ENCODE measurements around the gene CEP162. TPM values are rescaled to one million over a fixed set of nuclear protein-coding genes. Genes with fewer than 3 reads are reported as not detected.
A peak's percentile ranks its signal among the peaks of the same experiment; 100 is the strongest.

Gene CEP162, protein sequence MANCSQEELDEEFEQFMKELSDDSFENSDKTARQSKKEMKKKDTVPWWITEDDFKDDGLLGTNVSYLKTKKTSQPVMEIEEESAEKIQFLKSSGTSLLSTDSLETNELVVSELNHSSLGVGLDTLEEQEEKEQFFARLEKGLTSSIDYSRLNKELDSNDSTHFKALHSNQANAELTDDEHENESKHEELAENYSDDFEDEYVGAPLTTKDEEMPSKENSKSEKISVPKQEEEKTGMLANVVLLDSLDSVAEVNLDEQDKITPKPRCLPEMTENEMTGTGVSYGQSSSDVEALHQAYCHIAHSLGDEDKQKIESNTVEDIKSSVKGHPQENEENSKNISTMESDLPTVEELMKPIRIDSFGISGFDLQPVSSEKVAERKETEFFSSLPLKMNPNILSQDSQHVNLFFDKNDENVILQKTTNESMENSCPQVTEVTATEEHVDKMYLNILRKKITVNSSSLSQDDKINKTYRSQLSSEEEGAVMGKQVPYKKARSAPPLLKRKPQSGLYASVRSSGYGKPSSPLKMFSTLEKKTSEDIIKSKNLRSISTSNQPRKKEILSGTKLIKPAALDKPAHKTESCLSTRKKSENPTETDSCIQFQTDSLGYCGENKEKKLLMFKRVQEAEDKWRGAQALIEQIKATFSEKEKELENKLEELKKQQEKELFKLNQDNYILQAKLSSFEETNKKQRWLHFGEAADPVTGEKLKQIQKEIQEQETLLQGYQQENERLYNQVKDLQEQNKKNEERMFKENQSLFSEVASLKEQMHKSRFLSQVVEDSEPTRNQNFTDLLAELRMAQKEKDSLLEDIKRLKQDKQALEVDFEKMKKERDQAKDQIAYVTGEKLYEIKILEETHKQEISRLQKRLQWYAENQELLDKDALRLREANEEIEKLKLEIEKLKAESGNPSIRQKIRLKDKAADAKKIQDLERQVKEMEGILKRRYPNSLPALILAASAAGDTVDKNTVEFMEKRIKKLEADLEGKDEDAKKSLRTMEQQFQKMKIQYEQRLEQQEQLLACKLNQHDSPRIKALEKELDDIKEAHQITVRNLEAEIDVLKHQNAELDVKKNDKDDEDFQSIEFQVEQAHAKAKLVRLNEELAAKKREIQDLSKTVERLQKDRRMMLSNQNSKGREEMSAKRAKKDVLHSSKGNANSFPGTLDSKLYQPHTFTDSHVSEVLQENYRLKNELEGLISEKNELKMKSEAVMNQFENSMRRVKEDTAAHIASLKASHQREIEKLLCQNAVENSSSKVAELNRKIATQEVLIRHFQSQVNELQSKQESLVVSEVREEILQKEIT (N-terminal part only)
- 8.0 TPM for polyA plus RNA-seq (2013, experiment 1 of 2)
- polyA plus RNA-seq (2013, experiment 2 of 2): 8.2 TPM

GRCh38 chr6:84227434-84228197 lies at the start of gene CEP162:
TSS of gene CEP162 (minus strand) at chr6:84227643. CDS start at chr6:84226393, 1,250 bp downstream.
- H3K9me3 ChIP-seq (ENCODE audit: insufficient read depth, low read depth, low read length): no peaks in the 10 kb centered on the region
- H3K4me3 ChIP-seq (ENCODE audit: low read length): peak within 1 kb of the TSS; percentile 93
- WGBS: under 1% methylated on average over 40 of the region's 40 CpGs
- no peaks in the 10 kb centered on the region for H3K36me3 ChIP-seq (ENCODE audit: insufficient read depth, low read length)
- H3K27ac ChIP-seq (ENCODE audit: low read depth, low read length): peak within 1 kb of the TSS; percentile 41; the same call in 1 of the 2 replicates
- peaks cover 7% of the 10 kb centered on the region for H3K4me1 ChIP-seq (ENCODE audit: insufficient read depth, low read length)
- H3K27me3 ChIP-seq (ENCODE audit: insufficient read depth, low read length): peaks cover 34% of the 10 kb centered on the region; the same call in 1 of the 2 replicates
- peak within 1 kb of the TSS; percentile 70 for H3K9ac ChIP-seq (ENCODE audit: low read depth, low read length)

DNA sequence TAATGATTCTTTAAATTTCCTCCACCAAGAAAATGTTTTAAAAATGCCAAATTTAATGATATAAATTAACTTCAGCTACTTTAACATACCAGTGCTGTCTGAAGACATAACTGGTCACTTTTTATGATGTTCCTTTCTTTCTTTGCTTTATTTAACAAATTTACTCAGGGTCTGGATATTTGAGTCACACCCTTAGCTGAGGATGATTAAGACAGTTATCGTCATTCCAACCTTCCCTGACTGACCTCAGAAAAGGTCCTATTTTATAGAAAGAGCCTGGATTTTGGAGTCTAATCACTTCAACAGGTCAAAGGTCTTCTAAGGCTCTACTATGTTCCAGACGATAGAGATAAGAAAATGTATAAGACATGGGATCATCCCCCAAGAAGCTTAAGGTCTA lies 47.4 kb upstream of the CEP162 start:
- H3K27me3 ChIP-seq (ENCODE audit: insufficient read depth, low read length): no peaks in the 10 kb centered on the region
- H3K27ac ChIP-seq (ENCODE audit: low read depth, low read length): no peak overlapping the region
- no peak overlapping the region for H3K4me3 ChIP-seq (ENCODE audit: low read length)
- no peak overlapping the region for H3K9ac ChIP-seq (ENCODE audit: low read depth, low read length)
- H3K4me1 ChIP-seq (ENCODE audit: insufficient read depth, low read length): 0 out of 2 replicates have a peak, but pooled peaks cover 3% of the 10 kb centered on the region
- 90% methylated on average over 2 of the region's 2 CpGs for WGBS
- H3K9me3 ChIP-seq (ENCODE audit: insufficient read depth, low read depth, low read length): no peaks in the 10 kb centered on the region
- no peaks in the 10 kb centered on the region for H3K36me3 ChIP-seq (ENCODE audit: insufficient read depth, low read length)

DNA sequence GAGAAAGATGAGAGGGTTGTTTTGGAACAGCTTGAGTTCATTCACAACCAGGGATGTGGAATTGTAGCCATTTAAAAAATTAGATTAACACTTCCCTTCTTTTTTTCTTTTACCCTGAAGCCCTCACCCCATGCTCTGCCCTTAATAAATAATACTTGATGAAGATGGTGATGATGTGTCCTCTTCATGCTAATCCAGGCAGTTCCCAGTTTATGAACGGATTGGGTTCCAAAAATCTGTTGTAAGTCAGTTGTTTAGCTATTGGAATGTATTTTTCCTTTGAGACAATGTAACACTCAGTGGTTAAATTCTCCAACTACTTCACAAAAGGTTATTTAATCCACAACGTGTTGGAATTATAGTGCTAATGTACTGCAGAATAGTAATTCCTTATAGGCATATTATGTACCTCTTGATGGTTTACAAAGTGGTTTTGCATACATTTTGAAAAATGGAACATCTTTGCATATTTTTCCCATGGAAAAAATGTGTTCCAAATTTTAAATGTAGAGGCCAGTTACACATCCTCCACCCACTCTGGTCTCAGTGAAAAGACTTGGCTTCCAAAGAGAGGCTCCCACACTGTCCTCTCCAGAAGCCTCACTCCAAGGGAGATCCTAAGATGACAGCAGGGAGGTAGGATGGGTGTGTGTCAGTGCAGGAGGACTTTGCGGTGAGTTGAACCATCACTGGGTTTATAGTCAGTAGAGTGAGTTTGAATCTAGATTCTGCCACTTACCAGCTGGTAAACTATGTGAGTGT lies 45.8 kb upstream of the CEP162 start:
- H3K4me1 ChIP-seq (ENCODE audit: insufficient read depth, low read length): no peaks in the 10 kb centered on the region
- no peak overlapping the region for H3K27ac ChIP-seq (ENCODE audit: low read depth, low read length)
- no peak overlapping the region for H3K9ac ChIP-seq (ENCODE audit: low read depth, low read length)
- no peaks in the 10 kb centered on the region for H3K27me3 ChIP-seq (ENCODE audit: insufficient read depth, low read length)
- H3K4me3 ChIP-seq (ENCODE audit: low read length): no peak overlapping the region
- H3K9me3 ChIP-seq (ENCODE audit: insufficient read depth, low read depth, low read length): no peaks in the 10 kb centered on the region
- 91% methylated on average over 2 of the region's 3 CpGs for WGBS
- H3K36me3 ChIP-seq (ENCODE audit: insufficient read depth, low read length): no peaks in the 10 kb centered on the region

DNA sequence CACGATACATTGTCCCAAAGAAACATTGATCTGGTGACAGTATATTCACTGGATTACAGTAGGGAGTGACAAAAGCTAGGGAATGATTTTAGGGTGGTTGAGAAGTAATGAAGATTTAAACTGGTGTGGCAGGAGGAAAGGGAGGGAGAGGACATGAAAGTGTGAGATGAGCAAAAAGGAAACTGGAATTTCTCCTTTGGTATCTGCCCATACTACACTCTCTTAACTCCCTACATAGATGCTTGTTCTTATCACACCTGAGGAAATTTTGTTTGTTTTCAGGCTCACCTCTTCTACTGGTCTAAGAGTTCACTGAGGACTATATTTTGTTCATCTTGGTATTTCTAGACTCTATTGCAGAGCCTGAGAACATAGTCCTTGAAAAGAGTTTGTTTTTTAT lies 44.9 kb upstream of the CEP162 start:
- Histone ChIP-seq H3K4me1 (ENCODE audit: insufficient read depth, low read length) (no peaks in the 10 kb centered on the region), H3K9me3 (ENCODE audit: insufficient read depth, low read depth, low read length) (no peaks in the 10 kb centered on the region), H3K27me3 (ENCODE audit: insufficient read depth, low read length) (no peaks in the 10 kb centered on the region), H3K9ac (ENCODE audit: low read depth, low read length) (no peak overlapping the region), H3K36me3 (ENCODE audit: insufficient read depth, low read length) (no peaks in the 10 kb centered on the region), H3K4me3 (ENCODE audit: low read length) (no peak overlapping the region), H3K27ac (ENCODE audit: low read depth, low read length) (no peak overlapping the region)
- 91% methylated on average over 1 of the region's 1 CpG for WGBS

DNA sequence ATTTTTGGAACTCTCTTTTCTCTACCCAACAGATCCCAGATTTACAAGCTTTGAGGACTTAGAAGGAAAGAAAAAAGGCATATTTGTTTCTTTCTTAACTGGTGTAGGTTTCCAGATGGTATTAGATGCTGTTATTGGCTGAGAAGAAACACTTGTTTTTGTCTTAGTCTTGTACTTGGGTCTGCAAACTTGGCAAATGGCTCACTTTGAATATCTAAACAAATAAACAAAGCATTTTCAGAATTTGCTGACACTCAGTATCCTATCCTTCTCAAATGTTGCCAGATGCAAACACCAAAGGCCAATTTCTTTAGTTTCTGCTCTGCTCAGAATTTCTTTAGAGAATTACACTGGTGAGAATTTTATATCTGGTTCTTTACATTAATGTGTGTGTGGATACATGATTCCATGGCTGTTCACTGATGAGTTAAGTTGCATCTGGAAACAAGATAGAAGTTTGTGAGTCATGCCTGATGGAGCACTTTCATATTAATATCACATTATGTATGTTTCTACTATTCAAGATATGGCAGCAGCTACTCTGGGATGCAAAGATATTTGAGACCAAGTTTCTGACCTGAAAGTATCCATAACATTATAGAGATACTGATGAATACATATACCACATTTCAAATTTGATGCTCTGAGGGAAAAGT lies 43.7 kb upstream of the CEP162 start:
- H3K4me3 ChIP-seq (ENCODE audit: low read length): no peak overlapping the region
- no peaks in the 10 kb centered on the region for H3K27me3 ChIP-seq (ENCODE audit: insufficient read depth, low read length)

GRCh38 chr6:84269947-84270733 lies 42.7 kb upstream of the CEP162 start:
- no peak overlapping the region for H3K27ac ChIP-seq (ENCODE audit: low read depth, low read length)
- no peaks in the 10 kb centered on the region for H3K27me3 ChIP-seq (ENCODE audit: insufficient read depth, low read length)
- H3K9me3 ChIP-seq (ENCODE audit: insufficient read depth, low read depth, low read length): no peaks in the 10 kb centered on the region
- H3K36me3 ChIP-seq (ENCODE audit: insufficient read depth, low read length): no peaks in the 10 kb centered on the region
- no peak overlapping the region for H3K9ac ChIP-seq (ENCODE audit: low read depth, low read length)
- no peak overlapping the region for H3K4me3 ChIP-seq (ENCODE audit: low read length)
- H3K4me1 ChIP-seq (ENCODE audit: insufficient read depth, low read length): no peaks in the 10 kb centered on the region
- 93% methylated on average over 6 of the region's 6 CpGs for WGBS

More for the DNA sequence above, 43.7 kb upstream of the CEP162 start:
- H3K4me1 ChIP-seq (ENCODE audit: insufficient read depth, low read length): no peaks in the 10 kb centered on the region
- H3K36me3 ChIP-seq (ENCODE audit: insufficient read depth, low read length): no peaks in the 10 kb centered on the region
- no peak overlapping the region for H3K27ac ChIP-seq (ENCODE audit: low read depth, low read length)
- H3K9me3 ChIP-seq (ENCODE audit: insufficient read depth, low read depth, low read length): no peaks in the 10 kb centered on the region
- H3K9ac ChIP-seq (ENCODE audit: low read depth, low read length): no peak overlapping the region

DNA sequence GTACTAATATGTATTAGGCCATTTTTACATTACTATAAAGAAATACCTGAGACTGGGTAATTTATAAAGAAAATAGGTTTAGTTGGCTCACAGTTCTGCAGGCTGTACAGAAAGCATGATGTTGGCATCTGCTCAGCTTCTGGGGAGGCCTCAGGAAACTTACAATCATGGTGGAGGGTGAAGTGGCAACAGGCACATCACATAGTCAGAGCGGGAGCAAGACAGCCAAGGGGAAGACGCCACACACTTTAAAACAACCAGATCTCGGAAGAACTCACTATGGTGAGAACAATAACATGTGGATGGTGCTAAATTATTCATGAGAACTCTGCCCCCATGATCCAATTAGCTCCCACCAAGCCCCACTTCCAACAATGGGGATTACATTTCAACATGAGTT lies 41.3 kb upstream of the CEP162 start:
- H3K4me3 ChIP-seq (ENCODE audit: low read length): no peak overlapping the region
- no peaks in the 10 kb centered on the region for H3K36me3 ChIP-seq (ENCODE audit: insufficient read depth, low read length)
- H3K27ac ChIP-seq (ENCODE audit: low read depth, low read length): no peak overlapping the region
- no peaks in the 10 kb centered on the region for H3K27me3 ChIP-seq (ENCODE audit: insufficient read depth, low read length)
- H3K4me1 ChIP-seq (ENCODE audit: insufficient read depth, low read length): peaks cover 2% of the 10 kb centered on the region; the same call in 1 of the 2 replicates
- WGBS: 92% methylated on average over 2 of the region's 3 CpGs
- H3K9me3 ChIP-seq (ENCODE audit: insufficient read depth, low read depth, low read length): no peaks in the 10 kb centered on the region
- H3K9ac ChIP-seq (ENCODE audit: low read depth, low read length): no peak overlapping the region

GRCh38 chr6:84263557-84263956 lies 36.1 kb upstream of the CEP162 start:
- no peak overlapping the region for H3K4me3 ChIP-seq (ENCODE audit: low read length)
- H3K36me3 ChIP-seq (ENCODE audit: insufficient read depth, low read length): no peaks in the 10 kb centered on the region
- peaks cover 6% of the 10 kb centered on the region; the same call in 1 of the 2 replicates for H3K4me1 ChIP-seq (ENCODE audit: insufficient read depth, low read length)
- H3K27me3 ChIP-seq (ENCODE audit: insufficient read depth, low read length): no peaks in the 10 kb centered on the region
- no peak overlapping the region for H3K9ac ChIP-seq (ENCODE audit: low read depth, low read length)
- no peak overlapping the region for H3K27ac ChIP-seq (ENCODE audit: low read depth, low read length)
- no peaks in the 10 kb centered on the region for H3K9me3 ChIP-seq (ENCODE audit: insufficient read depth, low read depth, low read length)
- WGBS: 88% methylated on average over 6 of the region's 6 CpGs

DNA sequence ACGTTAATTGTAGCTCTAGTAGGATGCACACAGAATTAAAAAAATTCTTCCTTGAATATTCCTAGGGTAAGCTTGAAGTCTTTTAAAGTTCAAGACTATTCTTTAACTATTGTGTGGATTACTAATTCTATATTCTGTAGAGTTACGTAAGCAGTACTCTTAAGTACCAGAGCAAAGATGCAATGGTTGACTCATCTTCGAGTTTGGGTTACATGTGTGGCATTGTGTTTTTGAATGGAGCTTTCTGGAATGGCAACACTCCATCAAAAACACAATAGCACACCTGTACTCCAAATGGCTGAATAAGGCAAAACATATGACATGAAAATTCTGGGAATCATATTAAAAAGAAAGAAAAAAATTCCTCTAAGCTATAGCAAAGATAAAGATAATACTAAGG lies 33.5 kb upstream of the CEP162 start:
- H3K27me3 ChIP-seq (ENCODE audit: insufficient read depth, low read length): no peaks in the 10 kb centered on the region
- WGBS: 100% methylated on average over 2 of the region's 3 CpGs
- H3K36me3 ChIP-seq (ENCODE audit: insufficient read depth, low read length): no peaks in the 10 kb centered on the region
- H3K9ac ChIP-seq (ENCODE audit: low read depth, low read length): no peak overlapping the region
- H3K9me3 ChIP-seq (ENCODE audit: insufficient read depth, low read depth, low read length): no peaks in the 10 kb centered on the region
- no peak overlapping the region for H3K27ac ChIP-seq (ENCODE audit: low read depth, low read length)
- peaks cover 6% of the 10 kb centered on the region; the same call in 1 of the 2 replicates for H3K4me1 ChIP-seq (ENCODE audit: insufficient read depth, low read length)
- no peak overlapping the region for H3K4me3 ChIP-seq (ENCODE audit: low read length)
